HG03064 (cell line): ENCODE measurements around the gene KIAA1671.
A peak's percentile ranks its signal among the peaks of the same experiment; 100 is the strongest.

Experiments
- ATAC-seq: cut with Tn5 transposase; IDR thresholded peaks from one replicate; pipeline ENCODE4 v1.9.1; 2021; ENCODE audit warnings: low read depth; ENCODE audit not compliant: unreplicated experiment

Gene KIAA1671

DNA sequence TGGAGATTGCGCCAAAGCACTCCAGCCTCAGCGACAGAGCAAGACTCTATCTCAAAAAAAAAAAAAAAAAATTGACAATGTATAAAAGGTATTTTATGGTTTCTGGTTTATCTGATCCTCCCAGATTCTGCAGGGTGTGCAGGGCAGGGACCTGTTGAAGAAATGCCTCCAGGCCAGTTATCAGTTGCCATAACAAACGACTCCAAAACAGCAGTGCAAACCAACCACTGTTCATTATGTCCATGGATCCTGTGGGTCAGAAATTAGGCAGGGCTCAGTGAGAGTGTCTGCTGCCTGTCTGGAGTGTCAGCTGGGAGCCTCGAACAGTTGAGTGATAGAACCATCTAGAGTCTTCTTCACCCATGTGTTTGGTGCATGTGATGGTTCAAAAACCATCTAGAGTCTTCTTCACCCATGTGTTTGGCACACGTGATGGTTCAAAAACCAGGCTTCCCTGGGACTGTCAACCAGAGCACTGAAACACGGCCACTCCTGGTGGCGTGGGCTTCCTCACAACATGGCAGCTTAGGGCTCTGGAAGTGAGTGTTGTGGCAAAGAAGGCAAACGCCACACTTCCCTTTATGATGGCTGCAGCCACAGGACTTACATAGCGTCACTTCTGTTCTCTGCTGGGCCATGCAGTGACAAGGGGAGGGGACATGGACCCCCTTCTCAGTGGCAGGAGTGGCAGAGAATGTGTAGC, 132.0 kb downstream of the KIAA1671 start:
- ATAC-seq: no peak

DNA sequence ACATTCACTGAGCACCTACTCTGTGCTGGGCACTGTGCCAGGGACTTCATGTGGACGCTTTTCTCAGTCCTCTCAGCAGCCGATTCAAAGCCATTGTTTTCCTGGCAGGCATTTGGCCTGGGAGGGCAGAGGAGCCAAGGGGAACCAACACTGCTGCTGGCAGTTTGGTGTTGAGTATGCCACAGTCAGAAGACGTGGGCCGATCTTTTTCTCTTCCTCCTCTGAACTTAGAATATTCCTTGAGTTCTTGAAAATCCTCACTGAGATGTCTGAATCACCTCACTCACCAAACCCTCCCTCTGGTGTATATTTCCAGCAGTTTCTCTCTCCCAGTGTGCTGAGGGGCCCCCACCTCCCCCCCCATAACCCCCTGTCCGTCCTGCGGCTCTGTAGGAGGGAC, 132.6 kb downstream of the KIAA1671 start:
- no peak for ATAC-seq

GRCh38 chr22:25085930-25086901, 133.7 kb downstream of the KIAA1671 start:
- peak; percentile 77 for ATAC-seq

- no peak for ATAC-seq
Measured at GRCh38 chr22:25086902-25087282, 134.4 kb downstream of the KIAA1671 start.

GRCh38 chr22:25090225-25090890, 137.8 kb downstream of the KIAA1671 start:
- no peak for ATAC-seq

- no peak for ATAC-seq
Measured at GRCh38 chr22:25091458-25091857, 138.9 kb downstream of the KIAA1671 start.

- no peak for ATAC-seq
Measured at GRCh38 chr22:25092119-25092518, 139.6 kb downstream of the KIAA1671 start.

DNA sequence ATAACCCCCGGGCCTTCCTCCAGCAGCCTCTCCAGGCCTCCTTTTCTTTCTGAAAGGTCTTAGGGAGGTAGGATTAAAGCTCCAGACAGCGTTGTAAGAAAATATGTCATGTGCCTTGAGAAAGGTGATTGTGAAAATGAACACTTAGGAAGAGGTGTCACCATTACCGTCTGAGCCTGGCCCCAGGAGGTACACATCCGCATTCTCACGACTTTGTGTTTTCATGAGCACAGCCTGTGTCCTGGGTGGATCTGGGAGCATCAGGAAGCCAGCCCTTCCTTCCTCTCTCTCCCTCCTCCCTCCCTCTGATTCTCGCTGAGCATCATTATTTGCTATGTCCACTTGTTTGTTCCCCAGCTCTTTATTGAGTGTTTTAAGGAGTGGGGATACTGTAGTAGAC, 142.1 kb downstream of the KIAA1671 start:
- ATAC-seq: no peak

GRCh38 chr22:25095869-25096268, 143.4 kb downstream of the KIAA1671 start:
- no peak for ATAC-seq

DNA sequence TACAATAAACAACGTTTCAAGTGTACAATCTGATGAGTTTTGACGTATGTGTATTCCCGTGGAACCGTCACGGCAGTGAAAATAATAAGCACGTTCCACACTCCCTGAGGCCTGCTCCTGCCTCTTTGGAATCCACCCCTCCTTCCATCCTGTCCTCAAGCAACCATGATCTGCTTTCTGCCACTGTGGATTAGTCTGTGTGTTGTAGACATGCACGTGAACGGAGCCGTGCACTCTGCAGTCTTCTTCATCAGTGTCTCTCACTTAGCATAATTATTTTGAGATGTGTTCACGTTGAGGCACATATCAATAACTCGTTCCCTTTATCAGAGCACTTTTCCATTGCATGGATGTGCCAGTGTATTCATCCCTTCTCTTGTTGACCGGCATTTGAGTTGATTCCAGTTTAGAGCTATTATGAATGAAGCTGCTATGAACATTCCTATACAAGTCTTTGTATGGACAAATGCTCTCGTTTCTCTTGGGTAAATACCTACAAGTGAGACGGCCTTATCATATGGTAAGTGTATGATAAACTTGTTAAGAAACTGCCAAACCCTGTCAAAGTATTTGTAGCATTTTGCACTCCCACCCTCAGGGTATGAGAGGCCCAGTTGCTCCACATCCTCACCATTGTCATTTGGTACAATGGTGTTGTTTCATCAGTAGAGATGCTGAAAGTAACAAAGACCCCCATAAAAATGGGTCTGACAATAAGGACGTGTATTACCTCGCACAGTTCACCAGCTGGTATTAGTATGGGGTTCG, 144.3 kb downstream of the KIAA1671 start:
- ATAC-seq: no peak

- ATAC-seq: no peak
Measured at GRCh38 chr22:25098445-25099081, 146.0 kb downstream of the KIAA1671 start.

GRCh38 chr22:25099202-25099601, 146.7 kb downstream of the KIAA1671 start:
- no peak for ATAC-seq

DNA sequence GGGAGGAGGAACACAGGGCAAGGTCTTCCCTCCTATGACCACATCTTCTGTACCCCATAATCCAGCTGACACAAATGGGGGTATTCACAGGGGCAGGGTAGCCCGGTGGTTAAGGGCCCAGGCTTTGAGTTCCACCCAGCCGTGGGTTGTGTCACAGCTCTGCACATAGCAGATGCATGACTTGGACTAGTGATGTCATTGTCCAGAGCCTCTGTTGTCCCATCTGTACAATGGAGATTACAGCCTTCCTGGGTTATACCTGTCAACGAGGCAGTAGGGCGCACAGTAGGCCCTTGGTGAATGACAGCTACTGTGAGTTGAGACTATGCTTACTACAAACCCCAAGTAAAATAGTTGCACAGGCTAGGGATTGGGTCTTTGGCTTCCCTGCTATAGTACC, 147.9 kb downstream of the KIAA1671 start:
- ATAC-seq: no peak

GRCh38 chr22:25100948-25101347, 148.4 kb downstream of the KIAA1671 start:
- ATAC-seq: no peak

DNA sequence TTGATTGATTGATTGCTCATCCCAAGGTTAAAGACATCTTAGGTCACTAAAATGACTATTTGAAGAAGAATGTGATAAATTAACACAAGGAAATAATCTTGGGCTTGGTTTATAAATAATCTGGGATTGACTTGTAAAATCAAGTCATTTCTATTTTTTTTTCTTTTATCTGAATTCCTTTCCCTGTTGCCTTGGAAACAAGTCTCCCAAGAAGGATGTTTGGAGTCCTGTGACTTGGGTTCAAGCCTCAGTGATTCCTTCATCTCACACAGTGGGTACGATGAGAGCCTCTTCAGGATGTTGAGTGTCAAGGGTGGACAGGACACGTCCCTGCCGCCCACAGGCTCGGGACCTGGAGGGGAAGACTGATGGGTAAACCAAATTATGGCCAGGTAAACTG, 149.0 kb downstream of the KIAA1671 start:
- ATAC-seq: no peak

DNA sequence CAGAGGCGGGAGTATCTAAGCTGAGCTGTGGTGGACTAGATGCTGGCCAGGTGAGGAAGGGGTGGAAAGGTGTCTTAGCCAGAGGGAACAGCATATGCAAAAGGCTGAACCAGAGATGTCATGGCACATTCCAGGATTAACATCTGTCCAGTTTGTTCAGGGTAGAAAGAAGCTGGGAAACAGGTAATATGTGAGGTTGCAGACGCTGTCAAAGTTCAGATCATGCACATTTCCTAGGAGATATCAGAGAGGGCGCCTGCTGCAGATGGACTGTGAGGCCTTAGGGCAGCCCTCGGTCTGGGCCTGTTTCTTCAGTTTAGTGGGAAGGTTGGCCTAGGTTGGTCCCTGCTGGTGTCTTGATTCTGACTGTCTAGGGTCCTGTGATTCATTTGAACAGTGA, 149.5 kb downstream of the KIAA1671 start:
- ATAC-seq: no peak

GRCh38 chr22:25102722-25103121, 150.2 kb downstream of the KIAA1671 start:
- ATAC-seq: no peak

- ATAC-seq: no peak
Measured at GRCh38 chr22:25104367-25104766, 151.9 kb downstream of the KIAA1671 start.

- no peak for ATAC-seq
Measured at GRCh38 chr22:25105817-25106650, 153.5 kb downstream of the KIAA1671 start.
